Trophoblast cell (in vitro differentiated cells and primary cell): Measurements from ENCODE around the gene YBEY.
"Not testable (repeated sequence)": the region's sequence is repeated elsewhere in the genome, so short reads cannot be mapped to it uniquely, and the experiment has no call there.

ENCODE experiments used
- DNase-seq, 2 donors: peaks; one replicate each; pipeline ENCODE4 v3.0.0-alpha.2; 2016
- H2AFZ ChIP-seq: 2 replicates; pipeline ENCODE4 v1.6.1; 2013; ENCODE audit warnings: low read length, moderate library complexity, mild to moderate bottlenecking; ENCODE audit not compliant: insufficient read depth, poor library complexity
- H2AK5ac ChIP-seq: 2 replicates; pipeline ENCODE4 v1.6.1; 2013; ENCODE audit warnings: mild to moderate bottlenecking, low read length
- H2BK120ac ChIP-seq: 2 replicates; pipeline ENCODE4 v1.6.1; 2013; ENCODE audit warnings: low read length, mild to moderate bottlenecking, moderate library complexity; ENCODE audit not compliant: insufficient read depth, poor library complexity
- H2BK12ac ChIP-seq: 2 replicates; pipeline ENCODE4 v1.6.1; 2013; ENCODE audit warnings: mild to moderate bottlenecking, low read length, moderate library complexity
- H2BK5ac ChIP-seq: 2 replicates; pipeline ENCODE4 v1.6.1; 2013; ENCODE audit warnings: low read length, low read depth, moderate library complexity, mild to moderate bottlenecking; ENCODE audit not compliant: poor library complexity
- H3K14ac ChIP-seq: 2 replicates; pipeline ENCODE4 v1.6.1; 2013; ENCODE audit warnings: mild to moderate bottlenecking, low read length
- H3K18ac ChIP-seq: 2 replicates; pipeline ENCODE4 v1.6.1; 2013; ENCODE audit warnings: mild to moderate bottlenecking, low read length
- H3K23ac ChIP-seq: 2 replicates; pipeline ENCODE4 v1.6.1; 2013; ENCODE audit warnings: low read length
- H3K27ac ChIP-seq: 2 replicates; pipeline ENCODE4 v1.5.1; 2013; ENCODE audit warnings: low read depth, mild to moderate bottlenecking, inconsistent platforms, low read length, moderate library complexity
- H3K27me3 ChIP-seq: 2 replicates; pipeline ENCODE4 v1.6.1; 2013; ENCODE audit warnings: inconsistent platforms, mild to moderate bottlenecking, low read length, moderate library complexity; ENCODE audit not compliant: insufficient read depth
- H3K36me3 ChIP-seq, 2 experiments: 1 replicate in 1 of 2; 2 replicates in 1 of 2; pipeline ENCODE4 v1.6.1; 2013; ENCODE audit warnings: low read length in 2 of 2, mild to moderate bottlenecking in 2 of 2, moderate library complexity in 1 of 2; ENCODE audit not compliant: insufficient read depth in 2 of 2, control insufficient read depth in 1 of 2
- H3K4ac ChIP-seq: 2 replicates; pipeline ENCODE4 v1.6.1; 2013; ENCODE audit warnings: low read depth, mild to moderate bottlenecking, low read length, moderate library complexity
- H3K4me1 ChIP-seq, 2 experiments: 1 replicate in 1 of 2; 2 replicates in 1 of 2; pipeline ENCODE4 v1.6.1; 2013; ENCODE audit warnings: low read length in 2 of 2, mild to moderate bottlenecking in 2 of 2, moderate library complexity in 1 of 2; ENCODE audit not compliant: insufficient read depth in 2 of 2, control insufficient read depth in 1 of 2
- H3K4me2 ChIP-seq: 2 replicates; pipeline ENCODE4 v1.6.1; 2013; ENCODE audit warnings: inconsistent platforms, mild to moderate bottlenecking, low read length, moderate library complexity
- H3K4me3 ChIP-seq: 2 replicates; pipeline ENCODE4 v1.5.1; 2013; ENCODE audit warnings: mild to moderate bottlenecking, low read depth, low read length, inconsistent platforms
- H3K79me1 ChIP-seq: one replicate; pipeline ENCODE4 v1.6.1; 2013; ENCODE audit warnings: low read length
- H3K79me2 ChIP-seq: 2 replicates; pipeline ENCODE4 v1.6.1; 2013; ENCODE audit warnings: low read length, mild to moderate bottlenecking; ENCODE audit not compliant: control insufficient read depth, insufficient read depth, poor library complexity
- H3K9ac ChIP-seq: 2 replicates; pipeline ENCODE4 v1.6.1; 2013; ENCODE audit warnings: mild to moderate bottlenecking, low read length
- H3K9me3 ChIP-seq: 2 replicates; pipeline ENCODE4 v1.6.1; 2013; ENCODE audit warnings: low read depth, mild to moderate bottlenecking, control low read depth, inconsistent platforms, low read length; ENCODE audit not compliant: insufficient read depth
- H4K12ac ChIP-seq: 2 replicates; pipeline ENCODE4 v1.6.1; 2013; ENCODE audit warnings: low read depth, mild to moderate bottlenecking, low read length, moderate library complexity
- H4K8ac ChIP-seq: 2 replicates; pipeline ENCODE4 v1.6.1; 2013; ENCODE audit warnings: low read depth, mild to moderate bottlenecking, low read length, moderate library complexity
- H4K91ac ChIP-seq: one replicate; pipeline ENCODE4 v1.6.1; 2013; ENCODE audit warnings: low read depth, mild to moderate bottlenecking, low read length, moderate library complexity
- WGBS: extraction: QIAGEN DNeasy Blood & Tissue Kit; methylation state at CpG from one replicate; pipeline ENCODE4 v1.1.7; 2013; ENCODE audit warnings: missing lambda C conversion rate; ENCODE audit not compliant: insufficient read length, insufficient coverage; ENCODE audit errors: extremely low coverage; 5-methylcytosine and 5-hydroxymethylcytosine counted together

The YBEY gene

DNA sequence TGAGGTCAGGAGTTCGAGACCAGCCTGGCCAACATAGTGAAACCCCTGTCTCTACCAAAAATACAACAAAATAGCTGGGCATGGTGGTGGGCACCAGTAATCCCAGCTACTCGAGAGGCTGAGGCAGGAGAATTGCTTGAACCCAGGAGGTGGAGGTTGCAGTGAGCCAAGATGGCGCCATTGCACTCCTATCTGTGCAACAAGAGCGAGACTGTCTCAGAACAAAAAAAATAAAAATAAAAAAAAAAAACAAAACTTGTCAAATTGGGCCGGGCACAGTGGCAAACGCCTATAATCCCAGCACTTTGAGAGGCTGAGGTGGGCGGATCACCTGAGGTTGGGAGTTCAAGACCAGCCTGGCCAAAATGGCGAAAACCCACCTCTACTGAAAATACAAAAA lies 24.1 kb downstream of the YBEY start:
- H4K8ac ChIP-seq, H3K27ac ChIP-seq, H3K18ac ChIP-seq, H4K12ac ChIP-seq, H3K4me1 ChIP-seq, H3K79me1 ChIP-seq, H2BK120ac ChIP-seq, DNase-seq, H3K9me3 ChIP-seq, H3K27me3 ChIP-seq, H2BK12ac ChIP-seq, H3K23ac ChIP-seq, H4K91ac ChIP-seq, H3K9ac ChIP-seq, H3K4ac ChIP-seq, H2AK5ac ChIP-seq, H3K79me2 ChIP-seq, H3K14ac ChIP-seq, H2BK5ac ChIP-seq, H3K4me2 ChIP-seq, H2AFZ ChIP-seq, H3K4me3 ChIP-seq: not testable (repeated sequence)
- peaks cover 20% of the 10 kb centered on the region in 2 experiments for H3K36me3 ChIP-seq
- no CpG with 5 or more reads among the region's 8 CpGs for WGBS

DNA sequence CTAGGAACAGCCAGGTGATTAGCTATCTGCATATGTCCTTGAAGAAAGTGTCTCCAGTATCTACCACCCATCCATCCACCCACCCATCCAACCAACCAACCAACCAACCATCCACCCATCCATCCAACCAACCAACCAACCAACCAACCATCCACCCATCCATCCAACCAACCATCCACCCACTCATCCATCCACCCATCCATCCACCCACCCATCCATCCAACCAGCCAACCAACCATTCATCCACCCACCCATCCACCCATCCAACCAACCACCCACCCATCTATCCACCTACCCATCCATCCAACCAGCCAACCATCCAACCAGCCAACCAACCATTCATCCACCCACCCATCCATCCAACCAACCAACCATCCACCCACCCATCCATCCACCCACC lies 25.4 kb downstream of the YBEY start:
- Histone ChIP-seq H2AFZ (no peak overlapping the region), H3K4ac (no peak overlapping the region), H3K36me3 (peaks cover 24% of the 10 kb centered on the region in 2 experiments), H3K18ac (no peak overlapping the region), H3K23ac (no peak overlapping the region), H3K27ac (no peak overlapping the region), H3K9ac (no peak overlapping the region), H2BK120ac (no peak overlapping the region), H2AK5ac (no peak overlapping the region), H2BK5ac (no peak overlapping the region), H2BK12ac (no peak overlapping the region), H4K8ac (no peak overlapping the region), H4K12ac (no peak overlapping the region), H3K9me3 (no peaks in the 10 kb centered on the region), H3K27me3 (no peaks in the 10 kb centered on the region), H3K79me2 (no peaks in the 10 kb centered on the region), H3K4me3 (no peak overlapping the region), H3K14ac (no peak overlapping the region), H3K79me1 (no peaks in the 10 kb centered on the region), H3K4me2 (no peak overlapping the region), H3K4me1 (no peaks in the 10 kb centered on the region), H4K91ac (no peak overlapping the region)
- no peak for DNase-seq

DNA sequence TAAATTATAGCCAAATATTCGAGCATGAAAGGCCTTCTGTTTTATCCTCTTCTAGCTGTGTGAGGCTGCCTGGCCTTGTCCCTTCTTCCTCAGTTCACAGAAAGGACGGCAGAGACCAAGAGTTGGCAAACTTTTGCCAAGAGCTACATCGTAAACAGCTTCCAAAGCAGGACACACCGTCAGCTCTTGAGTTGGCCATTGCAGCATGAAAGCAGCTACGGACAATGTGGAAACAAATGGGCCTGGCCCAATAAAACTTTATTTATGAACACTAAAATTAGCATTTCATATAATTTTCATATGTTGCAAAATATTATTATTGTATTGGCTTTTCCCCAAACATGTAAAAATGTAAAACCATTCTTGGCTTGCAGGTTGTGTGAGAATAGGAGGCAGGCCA lies 26.8 kb downstream of the YBEY start:
- Histone ChIP-seq H3K23ac (no peak overlapping the region), H3K4me3 (no peak overlapping the region), H3K27me3 (no peaks in the 10 kb centered on the region), H4K12ac (no peak overlapping the region), H3K79me2 (no peaks in the 10 kb centered on the region), H4K91ac (no peak overlapping the region), H3K4me1 (peaks cover 0 to 1% of the 10 kb centered on the region in 2 experiments), H2AK5ac (no peak overlapping the region), H3K36me3 (peaks cover 24% of the 10 kb centered on the region in 2 experiments), H3K9me3 (no peaks in the 10 kb centered on the region), H2AFZ (no peak overlapping the region), H3K4ac (no peak overlapping the region), H3K4me2 (no peak overlapping the region), H3K79me1 (no peaks in the 10 kb centered on the region), H2BK12ac (no peak overlapping the region), H3K14ac (no peak overlapping the region), H2BK120ac (no peak overlapping the region), H3K9ac (no peak overlapping the region), H2BK5ac (no peak overlapping the region), H3K27ac (no peak overlapping the region), H3K18ac (no peak overlapping the region), H4K8ac (no peak overlapping the region)
- WGBS: no CpG with 5 or more reads among the region's 5 CpGs
- no peak for DNase-seq

DNA sequence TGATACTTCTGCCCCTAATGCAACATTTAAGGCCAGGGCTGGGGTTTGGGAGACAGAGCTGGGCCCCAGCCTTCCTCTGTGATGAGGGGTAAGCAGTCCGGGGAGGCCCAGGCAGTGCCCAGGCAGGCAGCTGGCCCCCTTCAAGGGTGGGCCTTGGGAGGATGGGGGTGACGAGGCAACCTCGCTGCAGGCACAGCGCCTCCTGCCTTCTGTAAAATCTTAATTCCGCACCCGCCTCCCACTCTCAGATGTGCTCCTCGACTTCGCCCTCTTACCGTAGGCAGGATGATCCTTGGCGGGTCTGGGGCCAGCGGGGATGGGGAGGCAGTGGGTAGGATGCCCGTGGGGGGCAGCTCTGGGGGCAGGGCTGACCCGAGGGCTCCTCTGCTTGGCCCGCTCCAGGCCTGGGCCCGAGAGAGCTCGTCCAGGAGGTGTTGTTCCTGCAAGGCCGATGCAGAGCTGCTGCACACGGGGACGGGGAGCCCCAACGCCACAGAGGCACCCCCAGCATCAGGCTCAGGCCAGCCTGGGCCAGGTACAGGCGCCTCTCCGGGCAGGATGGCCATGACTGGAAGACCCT lies 28.4 kb downstream of the YBEY start:
- DNase-seq: no peak
- H3K79me2 ChIP-seq: peaks cover 1% of the 10 kb centered on the region
- no CpG with 5 or more reads among the region's 22 CpGs for WGBS

More for the DNA sequence above, 28.4 kb downstream of the YBEY start:
- H3K4me2 ChIP-seq: no peak overlapping the region
- H3K4ac ChIP-seq: no peak overlapping the region
- no peak overlapping the region for H2BK5ac ChIP-seq
- H4K91ac ChIP-seq: no peak overlapping the region
- no peak overlapping the region for H3K23ac ChIP-seq
- no peaks in the 10 kb centered on the region for H3K9me3 ChIP-seq
- H3K14ac ChIP-seq: no peak overlapping the region
- H4K12ac ChIP-seq: no peak overlapping the region
- peaks cover 19 to 24% of the 10 kb centered on the region in 2 experiments for H3K36me3 ChIP-seq
- H3K79me1 ChIP-seq: no peaks in the 10 kb centered on the region
- no peak overlapping the region for H2BK120ac ChIP-seq
- H3K4me1 ChIP-seq: peaks cover 6 to 11% of the 10 kb centered on the region in 2 experiments
- no peak overlapping the region for H2AFZ ChIP-seq
- H4K8ac ChIP-seq: no peak overlapping the region
- H3K27ac ChIP-seq: no peak overlapping the region
- no peak overlapping the region for H2AK5ac ChIP-seq
- H3K18ac ChIP-seq: no peak overlapping the region
- H3K4me3 ChIP-seq: no peak overlapping the region
- no peak overlapping the region for H2BK12ac ChIP-seq
- H3K9ac ChIP-seq: no peak overlapping the region
- no peaks in the 10 kb centered on the region for H3K27me3 ChIP-seq
